H9 (cell line): ENCODE measurements around the gene NFKBIA. TPM values are rescaled to one million over a fixed set of nuclear protein-coding genes. Genes with fewer than 3 reads are reported as not detected.

Experiments used
- DNase-seq: peaks from one replicate; pipeline ENCODE4 v3.0.0-alpha.2; 2017
- H2AFZ ChIP-seq: one replicate; pipeline ENCODE4 v1.6.1; 2013; ENCODE audit warnings: mild to moderate bottlenecking, low read length, control low read depth, moderate library complexity
- H2AK5ac ChIP-seq: 2 replicates; pipeline ENCODE4 v1.6.1; 2013; ENCODE audit warnings: low read length, control low read depth, mixed read lengths; ENCODE audit not compliant: insufficient read length
- H2BK120ac ChIP-seq: one replicate; pipeline ENCODE4 v1.6.1; 2013; ENCODE audit warnings: low read depth, mild to moderate bottlenecking, low read length, control low read depth, inconsistent platforms; ENCODE audit not compliant: poor library complexity, severe bottlenecking
- H2BK12ac ChIP-seq: 2 replicates; pipeline ENCODE4 v1.6.1; 2013; ENCODE audit warnings: low read length, control low read depth, mixed read lengths, low read depth; ENCODE audit not compliant: insufficient read length
- H2BK15ac ChIP-seq: 2 replicates; pipeline ENCODE4 v1.6.1; 2013; ENCODE audit warnings: low read depth, low read length, control low read depth
- H2BK20ac ChIP-seq: one replicate; pipeline ENCODE4 v1.6.1; 2013; ENCODE audit warnings: low read depth, mild to moderate bottlenecking, low read length, control low read depth, inconsistent platforms; ENCODE audit not compliant: poor library complexity, severe bottlenecking
- H2BK5ac ChIP-seq: 2 replicates; pipeline ENCODE4 v1.6.1; 2013; ENCODE audit warnings: low read length, control low read depth, mixed read lengths; ENCODE audit not compliant: insufficient read length
- H3K14ac ChIP-seq: 2 replicates; pipeline ENCODE4 v1.6.1; 2013; ENCODE audit warnings: low read length, control low read depth; ENCODE audit not compliant: insufficient read depth
- H3K18ac ChIP-seq: 2 replicates; pipeline ENCODE4 v1.6.1; 2013; ENCODE audit warnings: low read depth, mild to moderate bottlenecking, mixed read lengths, low read length, control low read depth; ENCODE audit not compliant: insufficient read length
- H3K23ac ChIP-seq: 2 replicates; pipeline ENCODE4 v1.6.1; 2013; ENCODE audit warnings: low read length, control low read depth, mixed read lengths, low read depth; ENCODE audit not compliant: insufficient read length
- H3K23me2 ChIP-seq: 2 replicates; pipeline ENCODE4 v1.6.1; 2013; ENCODE audit warnings: low read depth, mild to moderate bottlenecking, mixed read lengths, low read length, control low read depth; ENCODE audit not compliant: insufficient read length, poor library complexity, severe bottlenecking
- H3K27ac ChIP-seq: 2 replicates; pipeline ENCODE4 v1.5.1; 2013; ENCODE audit warnings: low read length, control low read depth, mixed read lengths, low read depth; ENCODE audit not compliant: insufficient read length
- H3K27me3 ChIP-seq: 2 replicates; pipeline ENCODE4 v1.6.1; 2013; ENCODE audit warnings: low read length, control low read depth, inconsistent platforms; ENCODE audit not compliant: insufficient read depth
- H3K4ac ChIP-seq: 2 replicates; pipeline ENCODE4 v1.6.1; 2013; ENCODE audit warnings: low read depth, mild to moderate bottlenecking, control low read depth, inconsistent platforms, low read length, moderate library complexity
- H3K4me1 ChIP-seq: 2 replicates; pipeline ENCODE4 v1.6.1; 2013; ENCODE audit warnings: low read length, control low read depth, inconsistent platforms; ENCODE audit not compliant: insufficient read depth
- H3K4me2 ChIP-seq: 2 replicates; pipeline ENCODE4 v1.6.1; 2013; ENCODE audit warnings: low read length, control low read depth, mixed read lengths; ENCODE audit not compliant: insufficient read length, insufficient read depth
- H3K56ac ChIP-seq: 2 replicates; pipeline ENCODE4 v1.6.1; 2013; ENCODE audit warnings: low read depth, mild to moderate bottlenecking, mixed read lengths, low read length, control low read depth; ENCODE audit not compliant: insufficient read length
- H3K79me1 ChIP-seq: 2 replicates; pipeline ENCODE4 v1.6.1; 2013; ENCODE audit warnings: low read depth, mild to moderate bottlenecking, moderate library complexity, low read length, control low read depth, inconsistent platforms; ENCODE audit not compliant: insufficient read depth, poor library complexity, severe bottlenecking
- H3K79me2 ChIP-seq: 2 replicates; pipeline ENCODE4 v1.6.1; 2013; ENCODE audit warnings: low read length, control low read depth, inconsistent platforms; ENCODE audit not compliant: insufficient read depth
- H3K9ac ChIP-seq: 2 replicates; pipeline ENCODE4 v1.6.1; 2013; ENCODE audit warnings: low read length, control low read depth, mixed read lengths; ENCODE audit not compliant: insufficient read length; ENCODE audit errors: extremely low read depth
- H3K9me3 ChIP-seq: one replicate; pipeline ENCODE4 v1.6.1; 2013; ENCODE audit warnings: low read depth, low read length, inconsistent platforms; ENCODE audit not compliant: control insufficient read depth
- H3T11ph ChIP-seq: one replicate; pipeline ENCODE4 v1.6.1; 2013; ENCODE audit warnings: mild to moderate bottlenecking, low read length, control low read depth, inconsistent platforms
- H4K20me1 ChIP-seq: one replicate; pipeline ENCODE4 v1.6.1; 2013; ENCODE audit not compliant: control insufficient read depth, insufficient read length, insufficient read depth
- H4K5ac ChIP-seq: 2 replicates; pipeline ENCODE4 v1.6.1; 2013; ENCODE audit warnings: low read depth, mild to moderate bottlenecking, mixed read lengths, low read length, control low read depth; ENCODE audit not compliant: insufficient read length
- H4K8ac ChIP-seq: replicated peaks from 2 replicates; pipeline ENCODE4 v1.6.1; 2013; ENCODE audit warnings: low read length, control low read depth, mixed read lengths, low read depth; ENCODE audit not compliant: insufficient read length
- H4K91ac ChIP-seq: 2 replicates; pipeline ENCODE4 v1.6.1; 2013; ENCODE audit warnings: low read depth, mild to moderate bottlenecking, moderate library complexity, mixed read lengths, low read length, control low read depth; ENCODE audit not compliant: insufficient read length
- H3K27ac Mint-ChIP-seq, 3 experiments: 2 replicates in 2 of 3; 3 replicates in 1 of 3; pipeline ENCODE4 v1.8.0; 2020 to 2021; ENCODE audit warnings: mixed read lengths in 3 of 3, mild to moderate bottlenecking in 1 of 3, moderate library complexity in 1 of 3
- H3K27me3 Mint-ChIP-seq: 2 replicates; pipeline ENCODE4 v1.8.0; 2021; ENCODE audit warnings: low read depth, mild to moderate bottlenecking, moderate library complexity, mixed read lengths
- H3K36me3 Mint-ChIP-seq, 3 experiments: 2 replicates in 2 of 3; 3 replicates in 1 of 3; pipeline ENCODE4 v1.8.0; 2020 to 2021; ENCODE audit warnings: low read depth in 3 of 3, mixed read lengths in 3 of 3; ENCODE audit not compliant: insufficient read depth in 1 of 3
- H3K4me1 Mint-ChIP-seq, 2 experiments: 2 replicates each; pipeline ENCODE4 v1.8.0; 2020; ENCODE audit warnings: mixed read lengths in 2 of 2
- H3K4me3 Mint-ChIP-seq, 2 experiments: 2 replicates in 1 of 2; 3 replicates in 1 of 2; pipeline ENCODE4 v1.8.0; 2020 to 2021; ENCODE audit warnings: mild to moderate bottlenecking in 2 of 2, mixed read lengths in 2 of 2, moderate library complexity in 1 of 2
- H3K9me3 Mint-ChIP-seq, 2 experiments: 2 replicates in 1 of 2; 3 replicates in 1 of 2; pipeline ENCODE4 v1.8.0; 2020; ENCODE audit warnings: mild to moderate bottlenecking in 2 of 2, mixed read lengths in 2 of 2, moderate library complexity in 1 of 2
- CTCF ChIP-seq: fragments of 200-600 bp; sonication (generic); conservative IDR thresholded peaks from 3 replicates; pipeline ENCODE4 v1.8.0; 2021; ENCODE audit warnings: antibody characterized with exemption, mild to moderate bottlenecking
- WGBS: extraction: QIAGEN DNeasy Blood & Tissue Kit; methylation state at CpG from one replicate; pipeline ENCODE4 v1.1.7; 2013; ENCODE audit warnings: missing lambda C conversion rate, low lambda C conversion rate, mixed read lengths; ENCODE audit not compliant: insufficient read length; ENCODE audit errors: extremely low coverage; 5-methylcytosine and 5-hydroxymethylcytosine counted together
- total RNA-seq: library from RNA; stranded (reverse); gene quantifications from 2 replicates; pipeline ENCODE4 v1.2.1, GENCODE V29; 2021

NFKBIA gene
- total RNA-seq, 1 experiment from 2014 or later: 38.4 TPM

GRCh38 chr14:35369701-35370191 is 34.8 kb downstream of the NFKBIA start:
- H2AK5ac ChIP-seq: no peak overlapping the region
- H4K8ac ChIP-seq: no peak overlapping the region
- H3K4me2 ChIP-seq: no peak overlapping the region
- TF ChIP-seq CTCF: no peak
- H3K79me1 ChIP-seq: no peaks in the 10 kb centered on the region
- no peak overlapping the region for H2AFZ ChIP-seq
- H3T11ph ChIP-seq: no peak overlapping the region
- no peak overlapping the region for H2BK5ac ChIP-seq
- Mint-ChIP-seq H3K4me1 (peaks cover 20 to 25% of the 10 kb centered on the region in 2 experiments), H3K27ac (no peak overlapping the region), H3K27me3 (no peaks in the 10 kb centered on the region), H3K36me3 (peaks cover 0 to 5% (median 0%) of the 10 kb centered on the region in 3 experiments; a peak in 1 of 7 replicates), H3K9me3 (peaks cover 3 to 9% of the 10 kb centered on the region in 2 experiments; a peak in 3 of 5 replicates), H3K4me3 (no peak overlapping the region)
- DNase-seq: no peak
- H3K27ac ChIP-seq: no peak overlapping the region
- no peaks in the 10 kb centered on the region for H3K9me3 ChIP-seq
- no peak overlapping the region for H3K23ac ChIP-seq
- H3K23me2 ChIP-seq: no peaks in the 10 kb centered on the region
- H3K14ac ChIP-seq: no peak overlapping the region; the same call in 1 of the 2 replicates
- no peak overlapping the region for H3K9ac ChIP-seq
- no peak overlapping the region for H4K5ac ChIP-seq
- H2BK15ac ChIP-seq: no peak overlapping the region
- WGBS: no CpG with 5 or more reads among the region's 24 CpGs
- H4K91ac ChIP-seq: no peak overlapping the region
- no peak overlapping the region for H2BK12ac ChIP-seq
- H3K4ac ChIP-seq: no peak overlapping the region
- no peaks in the 10 kb centered on the region; the same call in 1 of the 2 replicates for H3K4me1 ChIP-seq
- no peak overlapping the region for H3K18ac ChIP-seq
- H3K56ac ChIP-seq: no peak overlapping the region
- H3K27me3 ChIP-seq: no peaks in the 10 kb centered on the region
- H2BK120ac ChIP-seq: no peak overlapping the region
- no peak overlapping the region for H2BK20ac ChIP-seq
- H3K79me2 ChIP-seq: no peaks in the 10 kb centered on the region
- H4K20me1 ChIP-seq: no peaks in the 10 kb centered on the region
